Measurements from ENCODE around the gene SCAMP4. TPM values are rescaled to one million over a fixed set of nuclear protein-coding genes. Genes with fewer than 3 reads are reported as not detected.

The SCAMP4 gene
- total RNA-seq, 2 donors from 2014 or later: 36.5 to 42.6 TPM

- Mint-ChIP-seq H3K27ac (no peak overlapping the region), H3K4me1 (ENCODE audit: low read depth) (peaks cover 3% of the 10 kb centered on the region), H3K36me3 (ENCODE audit: insufficient read depth in 2 of 2) (peaks cover 0 to 2% of the 10 kb centered on the region in 2 donors), H3K27me3 (ENCODE audit: low read depth) (no peaks in the 10 kb centered on the region), H3K4me3 (no peak overlapping the region), H3K9me3 (no peaks in the 10 kb centered on the region)
- no peak for ATAC-seq (replicated peaks in 1 of 2)
- no peak for DNase-seq
Measured at GRCh38 chr19:1917926-1918325, 12.7 kb downstream of the SCAMP4 start.

- Mint-ChIP-seq H3K9me3 (no peaks in the 10 kb centered on the region), H3K27me3 (ENCODE audit: low read depth) (no peaks in the 10 kb centered on the region), H3K4me1 (ENCODE audit: low read depth) (peaks cover 7% of the 10 kb centered on the region), H3K4me3 (no peak overlapping the region), H3K27ac (no peak overlapping the region), H3K36me3 (ENCODE audit: insufficient read depth in 2 of 2) (peaks cover 0 to 2% of the 10 kb centered on the region in 2 donors)
- no peak for DNase-seq
- ATAC-seq (replicated peaks in 1 of 2): no peak
Measured at GRCh38 chr19:1918975-1919374, 13.8 kb downstream of the SCAMP4 start.

GRCh38 chr19:1920644-1921043 is 15.4 kb downstream of the SCAMP4 start:
- Mint-ChIP-seq H3K9me3 (no peaks in the 10 kb centered on the region), H3K4me3 (no peak overlapping the region), H3K36me3 (ENCODE audit: insufficient read depth in 2 of 2) (peaks cover 0 to 4% of the 10 kb centered on the region in 2 donors), H3K4me1 (ENCODE audit: low read depth) (peaks cover 7% of the 10 kb centered on the region), H3K27ac (no peak overlapping the region), H3K27me3 (ENCODE audit: low read depth) (no peaks in the 10 kb centered on the region)
- ATAC-seq (replicated peaks in 1 of 2) (no peak), DNase-seq (no peak)

- Mint-ChIP-seq H3K27me3 (ENCODE audit: low read depth) (no peaks in the 10 kb centered on the region), H3K4me3 (no peak overlapping the region), H3K27ac (peak overlapping the region; percentile 60), H3K4me1 (ENCODE audit: low read depth) (peaks cover 7% of the 10 kb centered on the region), H3K36me3 (ENCODE audit: insufficient read depth in 2 of 2) (peaks cover 0 to 4% of the 10 kb centered on the region in 2 donors), H3K9me3 (no peaks in the 10 kb centered on the region)
- DNase-seq: no peak
- ATAC-seq (replicated peaks in 1 of 2): no peak
Measured at GRCh38 chr19:1921326-1921725, 16.1 kb downstream of the SCAMP4 start.

- H3K27ac Mint-ChIP-seq: peak overlapping the region; percentile 60
- DNase-seq (no peak), ATAC-seq (replicated peaks in 1 of 2) (peak in 1 of 2 donors; percentile 28)
- peaks cover 7% of the 10 kb centered on the region for H3K4me1 Mint-ChIP-seq (ENCODE audit: low read depth)
- H3K36me3 Mint-ChIP-seq (ENCODE audit: insufficient read depth in 2 of 2): peaks cover 0 to 4% of the 10 kb centered on the region in 2 donors
- no peak overlapping the region for H3K4me3 Mint-ChIP-seq
- H3K9me3 Mint-ChIP-seq: no peaks in the 10 kb centered on the region
- H3K27me3 Mint-ChIP-seq (ENCODE audit: low read depth): no peaks in the 10 kb centered on the region
Measured at GRCh38 chr19:1921825-1922224, 16.6 kb downstream of the SCAMP4 start.

- H3K9me3 Mint-ChIP-seq: no peaks in the 10 kb centered on the region
- DNase-seq: no peak
- no peak overlapping the region for H3K27ac Mint-ChIP-seq
- peaks cover 0 to 4% of the 10 kb centered on the region in 2 donors for H3K36me3 Mint-ChIP-seq (ENCODE audit: insufficient read depth in 2 of 2)
- no peak for ATAC-seq (replicated peaks in 1 of 2)
- peaks cover 12% of the 10 kb centered on the region for H3K4me1 Mint-ChIP-seq (ENCODE audit: low read depth)
- H3K4me3 Mint-ChIP-seq: no peak overlapping the region
- H3K27me3 Mint-ChIP-seq (ENCODE audit: low read depth): no peaks in the 10 kb centered on the region
Measured at GRCh38 chr19:1922803-1923202, 17.6 kb downstream of the SCAMP4 start.

GRCh38 chr19:1923319-1923718 is 18.1 kb downstream of the SCAMP4 start:
- ATAC-seq (replicated peaks in 1 of 2): peak; percentile 80 to 88
- H3K4me3 Mint-ChIP-seq: peak overlapping the region; percentile 29 to 34
- peaks cover 0 to 4% of the 10 kb centered on the region in 2 donors for H3K36me3 Mint-ChIP-seq (ENCODE audit: insufficient read depth in 2 of 2)
- peak; percentile 35 to 43 for DNase-seq
- peak overlapping the region; percentile 46 for H3K27ac Mint-ChIP-seq
- H3K27me3 Mint-ChIP-seq (ENCODE audit: low read depth): no peaks in the 10 kb centered on the region
- H3K4me1 Mint-ChIP-seq (ENCODE audit: low read depth): peaks cover 16% of the 10 kb centered on the region
- no peaks in the 10 kb centered on the region for H3K9me3 Mint-ChIP-seq

- Mint-ChIP-seq H3K36me3 (ENCODE audit: insufficient read depth in 2 of 2) (peaks cover 0 to 4% of the 10 kb centered on the region in 2 donors), H3K4me3 (no peak overlapping the region), H3K27me3 (ENCODE audit: low read depth) (no peaks in the 10 kb centered on the region), H3K27ac (no peak overlapping the region), H3K9me3 (no peaks in the 10 kb centered on the region), H3K4me1 (ENCODE audit: low read depth) (peaks cover 18% of the 10 kb centered on the region)
- ATAC-seq (replicated peaks in 1 of 2) (no peak), DNase-seq (no peak)
Measured at GRCh38 chr19:1924320-1924961, 19.2 kb downstream of the SCAMP4 start.

GRCh38 chr19:1925544-1925943 is 20.3 kb downstream of the SCAMP4 start:
- Mint-ChIP-seq H3K9me3 (no peaks in the 10 kb centered on the region), H3K36me3 (ENCODE audit: insufficient read depth in 2 of 2) (peaks cover 0 to 4% of the 10 kb centered on the region in 2 donors), H3K4me1 (ENCODE audit: low read depth) (peaks cover 25% of the 10 kb centered on the region), H3K27me3 (ENCODE audit: low read depth) (no peaks in the 10 kb centered on the region), H3K27ac (no peak overlapping the region), H3K4me3 (no peak overlapping the region)
- DNase-seq (no peak), ATAC-seq (replicated peaks in 1 of 2) (no peak)

GRCh38 chr19:1929021-1929742 is 24.0 kb downstream of the SCAMP4 start:
- DNase-seq (peak; percentile 80 to 88), ATAC-seq (replicated peaks in 1 of 2) (peak; percentile 89 to 92)
- Mint-ChIP-seq H3K4me3 (peak overlapping the region; percentile 76 to 83), H3K9me3 (peaks cover 3 to 4% of the 10 kb centered on the region in 2 donors), H3K36me3 (ENCODE audit: insufficient read depth in 2 of 2) (peaks cover 3 to 6% of the 10 kb centered on the region in 2 donors), H3K27ac (peak overlapping the region; percentile 50), H3K4me1 (ENCODE audit: low read depth) (peaks cover 17% of the 10 kb centered on the region), H3K27me3 (ENCODE audit: low read depth) (no peaks in the 10 kb centered on the region)

- Mint-ChIP-seq H3K4me3 (no peak overlapping the region), H3K27me3 (ENCODE audit: low read depth) (no peaks in the 10 kb centered on the region)
- ATAC-seq (replicated peaks in 1 of 2): no peak
Measured at GRCh38 chr19:1931445-1931844, 26.2 kb downstream of the SCAMP4 start.

GRCh38 chr19:1932395-1932794 is 27.2 kb downstream of the SCAMP4 start:
- no peak for DNase-seq
- no peak overlapping the region for H3K4me3 Mint-ChIP-seq
- peaks cover 6 to 7% of the 10 kb centered on the region in 2 donors for H3K9me3 Mint-ChIP-seq
- peaks cover 23% of the 10 kb centered on the region for H3K4me1 Mint-ChIP-seq (ENCODE audit: low read depth)
- ATAC-seq (replicated peaks in 1 of 2): no peak
- no peaks in the 10 kb centered on the region for H3K27me3 Mint-ChIP-seq (ENCODE audit: low read depth)
- peaks cover 8% of the 10 kb centered on the region in 2 donors for H3K36me3 Mint-ChIP-seq (ENCODE audit: insufficient read depth in 2 of 2)
- no peak overlapping the region for H3K27ac Mint-ChIP-seq

More at GRCh38 chr19:1931445-1931844, 26.2 kb downstream of the SCAMP4 start:
- H3K4me1 Mint-ChIP-seq (ENCODE audit: low read depth): peaks cover 24% of the 10 kb centered on the region
- peaks cover 6 to 7% of the 10 kb centered on the region in 2 donors for H3K9me3 Mint-ChIP-seq
- H3K36me3 Mint-ChIP-seq (ENCODE audit: insufficient read depth in 2 of 2): peaks cover 6 to 8% of the 10 kb centered on the region in 2 donors
- H3K27ac Mint-ChIP-seq: no peak overlapping the region
- no peak for DNase-seq

GRCh38 chr19:1933244-1933643 is 28.0 kb downstream of the SCAMP4 start:
- no peak for ATAC-seq (replicated peaks in 1 of 2)
- H3K36me3 Mint-ChIP-seq (ENCODE audit: insufficient read depth in 2 of 2): peaks cover 8% of the 10 kb centered on the region in 2 donors
- no peak overlapping the region for H3K4me3 Mint-ChIP-seq
- no peak for DNase-seq
- H3K27me3 Mint-ChIP-seq (ENCODE audit: low read depth): no peaks in the 10 kb centered on the region
- no peak overlapping the region for H3K27ac Mint-ChIP-seq
- H3K9me3 Mint-ChIP-seq: peaks cover 6 to 7% of the 10 kb centered on the region in 2 donors
- H3K4me1 Mint-ChIP-seq (ENCODE audit: low read depth): peaks cover 16% of the 10 kb centered on the region

Measured in activated T-cell treated with anti-CD3 and anti-CD28 coated beads, Interleukin-2, amount 50 U/mL, for 72 hours (primary cell).